K562 (cell line): Measurements from ENCODE around the gene ASB11. TPM values are rescaled to one million over a fixed set of nuclear protein-coding genes. Genes with fewer than 3 reads are reported as not detected.
A peak's percentile ranks its signal among the peaks of the same experiment; 100 is the strongest.

Experiments used
- BHLHE40 ChIP-seq: IDR thresholded peaks from 2 replicates; pipeline ENCODE4 v1.6.1; 2011; ENCODE audit warnings: low read length, improper control_type of control experiment
- C11orf30 ChIP-seq: fragments of 450-650 bp; IDR thresholded peaks from 2 replicates; pipeline ENCODE4 v1.6.1; 2016; ENCODE audit warnings: low read depth, mild to moderate bottlenecking
- HBP1 ChIP-seq: fragments of 450-650 bp; formaldehyde crosslinking; IDR thresholded peaks from 2 replicates; pipeline ENCODE4 v1.4.0; 2022; ENCODE audit warnings: missing genetic modification characterization
- ILK ChIP-seq: fragments of 450-650 bp; IDR thresholded peaks from 2 replicates; pipeline ENCODE4 v1.6.1; 2016; ENCODE audit warnings: missing genetic modification characterization, low read depth, mild to moderate bottlenecking, missing compliant biosample characterization, moderate library complexity, borderline replicate concordance
- JUN ChIP-seq, 2 experiments: sonication (generic) in 1 of 2; formaldehyde crosslinking in 1 of 2; IDR thresholded peaks; 2 replicates each; pipeline versions ENCODE4 v1.6.1 to v1.8.0; 2012 to 2022; ENCODE audit warnings: borderline replicate concordance in 2 of 2, mild to moderate bottlenecking in 2 of 2, improper control_type of control experiment in 1 of 2, low read depth in 1 of 2, low read length in 1 of 2, missing genetic modification reagents in 1 of 2
- MAFF ChIP-seq: IDR thresholded peaks from 2 replicates; pipeline ENCODE4 v1.6.1; 2012; ENCODE audit warnings: low read length, improper control_type of control experiment
- MAFG ChIP-seq: fragments of 450-650 bp; conservative IDR thresholded peaks from 2 replicates; pipeline ENCODE4 v1.6.1; 2016; ENCODE audit warnings: missing genetic modification characterization, missing compliant biosample characterization
- NFE2 ChIP-seq: IDR thresholded peaks from 2 replicates; pipeline ENCODE4 v1.6.1; 2014; ENCODE audit warnings: antibody characterized with exemption, low read depth
- NFE2L1 ChIP-seq: fragments of 450-650 bp; IDR thresholded peaks from 2 replicates; pipeline ENCODE4 v1.6.1; 2016; ENCODE audit warnings: missing genetic modification characterization, low read depth, mild to moderate bottlenecking, missing compliant biosample characterization, moderate library complexity, borderline replicate concordance
- POLR2B ChIP-seq: fragments of 450-650 bp; IDR thresholded peaks from 2 replicates; pipeline ENCODE4 v1.6.1; 2018; ENCODE audit warnings: low read depth; ENCODE audit not compliant: partially characterized antibody
- SIN3B ChIP-seq: fragments of 450-650 bp; IDR thresholded peaks from 2 replicates; pipeline ENCODE4 v1.6.1; 2017; ENCODE audit warnings: low read depth, mild to moderate bottlenecking, moderate library complexity
- SOX6 ChIP-seq: fragments of 450-650 bp; IDR thresholded peaks from 2 replicates; pipeline ENCODE4 v1.6.1; 2014; ENCODE audit warnings: mild to moderate bottlenecking
- SRF ChIP-seq, 2 experiments: fragments of 250-450, 450-650 bp in 1 of 2; sonication (Bioruptor Pico) in 1 of 2; sonication (generic) in 1 of 2; formaldehyde crosslinking; IDR thresholded peaks; 2 replicates each; pipeline versions ENCODE4 v1.5.0 to v1.5.1; 2020 to 2022; ENCODE audit warnings: mild to moderate bottlenecking in 1 of 2, missing genetic modification reagents in 1 of 2
- TAF9B ChIP-seq: fragments of 450-650 bp; IDR thresholded peaks from 2 replicates; pipeline ENCODE4 v1.6.1; 2018; ENCODE audit warnings: mild to moderate bottlenecking; ENCODE audit not compliant: partially characterized antibody
- TGIF2 ChIP-seq: sonication (generic); formaldehyde crosslinking; IDR thresholded peaks from 2 replicates; pipeline ENCODE4 v1.8.1; 2022; ENCODE audit warnings: mild to moderate bottlenecking, missing genetic modification reagents, moderate library complexity
- ZBTB2 ChIP-seq: fragments of 450-650 bp; IDR thresholded peaks from 2 replicates; pipeline ENCODE4 v1.6.1; 2016; ENCODE audit warnings: antibody characterized with exemption
- ZBTB26 ChIP-seq: fragments of 450-650 bp; formaldehyde crosslinking; IDR thresholded peaks from 2 replicates; pipeline ENCODE4 v1.4.0; 2022; ENCODE audit warnings: missing genetic modification characterization
- ZBTB5 ChIP-seq: fragments of 450-650 bp; IDR thresholded peaks from 2 replicates; pipeline ENCODE4 v1.6.1; 2017; ENCODE audit warnings: antibody characterized with exemption
- ZNF121 ChIP-seq: sonication (generic); formaldehyde crosslinking; conservative IDR thresholded peaks from 2 replicates; pipeline ENCODE4 v1.8.0; 2022; ENCODE audit warnings: missing genetic modification reagents
- ZNF197 ChIP-seq: fragments of 200-800 bp; sonication (Bioruptor generic); IDR thresholded peaks from 2 replicates; pipeline ENCODE4 v1.6.1; 2016; ENCODE audit warnings: low read depth, missing genetic modification characterization, missing compliant biosample characterization
- ZNF316 ChIP-seq: fragments of 450-650 bp; IDR thresholded peaks from 2 replicates; pipeline ENCODE4 v1.6.1; 2016
- ZNF695 ChIP-seq: fragments of 450-650 bp; formaldehyde crosslinking; IDR thresholded peaks from 2 replicates; pipeline ENCODE4 v1.4.0; 2020; ENCODE audit warnings: mild to moderate bottlenecking, moderate library complexity
- ZNF740 ChIP-seq, 3 experiments: fragments of 200-800 bp in 1 of 3; sonication (Bioruptor generic) in 1 of 3; sonication (generic) in 1 of 3; formaldehyde crosslinking in 1 of 3; IDR thresholded peaks; 2 replicates each; pipeline versions ENCODE4 v1.6.1 to v1.8.0; 2016 to 2022; ENCODE audit warnings: mild to moderate bottlenecking in 2 of 3, missing compliant biosample characterization in 2 of 3, missing genetic modification characterization in 2 of 3, missing genetic modification reagents in 1 of 3
- polyA plus RNA-seq, 8 experiments: library from polyadenylated mRNA; depleted of rRNA in 4 of 8; stranded (reverse) in 5 of 8; unstranded in 3 of 8; fragments of >200 nt; fragmentation: Nextera tagmentation in 2 of 8; fragmentation: Illumina TruSeq in 1 of 8; extraction: Ambion mirVana in 2 of 8; extraction: Trizol in 1 of 8; gene quantifications; 2 replicates each; pipeline versions ENCODE4 v1.2.1 to v1.2.3, GENCODE V29; 2011 to 2014; ENCODE audit warnings: inconsistent platforms in 1 of 8, missing spikeins in 1 of 8
- total RNA-seq, 7 experiments: library from RNA; depleted of rRNA in 6 of 7; stranded (reverse); fragments of >200 nt in 6 of 7; fragmentation: Illumina TruSeq in 2 of 7; extraction: Trizol in 2 of 7; gene quantifications; 2 replicates each; pipeline versions ENCODE4 v1.2.1 to v1.2.3, GENCODE V29; 2011 to 2021; ENCODE audit warnings: low replicate concordance in 1 of 7

Gene ASB11
- total and polyA plus RNA-seq, 9 of the 15 experiments (the other 6 are each of a cell fraction or from before 2014, with no cell fraction given) = not detected

GRCh38 chrX:15254852-15255251 is 60.6 kb downstream of the ASB11 start (continued):
- no peak for TF ChIP-seq POLR2B
- peak; percentile 92 for TF ChIP-seq ZNF316
- TF ChIP-seq NFE2L1 (tag) = peak; percentile 71; the same call in 1 of the 2 replicates
- no peak for TF ChIP-seq ZNF121 (CRISPR knock-in tag)
- TF ChIP-seq NFE2 = peak; percentile 84
- no peak for TF ChIP-seq ZNF197 (CRISPR knock-in tag)
- no peak for TF ChIP-seq SRF (CRISPR knock-in tag; IDR thresholded peaks at IDR 0.05)
- no peak for TF ChIP-seq ILK
- no peak for TF ChIP-seq TGIF2 (CRISPR knock-in tag)
- no peak for TF ChIP-seq BHLHE40
- peak; percentile 83 for TF ChIP-seq C11orf30
- TF ChIP-seq ZBTB26 = no peak
- no peak for TF ChIP-seq ZNF740 (CRISPR knock-in tag; IDR thresholded peaks at IDR 0.05)
- TF ChIP-seq ZNF740 (tag; IDR thresholded peaks at IDR 0.05) = no peak
- peak; percentile 87 for TF ChIP-seq MAFG (tag)
- TF ChIP-seq JUN (IDR thresholded peaks at IDR 0.05; ENCODE audit: borderline replicate concordance, low read depth, low read length) = no peak
- no peak for TF ChIP-seq JUN (CRISPR knock-in tag; IDR thresholded peaks at IDR 0.05; ENCODE audit: borderline replicate concordance)
- TF ChIP-seq SOX6 = no peak
- TF ChIP-seq ZBTB2 = no peak
- TF ChIP-seq HBP1 (CRISPR knock-in tag) = no peak
- no peak for TF ChIP-seq SIN3B
- peak; percentile 81 for TF ChIP-seq MAFF
- TF ChIP-seq ZNF695 (CRISPR knock-in tag) = no peak
- TF ChIP-seq TAF9B = no peak
- no peak for TF ChIP-seq ZBTB5
